K562 (cell line): ENCODE measurements around the gene COL5A1. TPM values are rescaled to one million over a fixed set of nuclear protein-coding genes. Genes with fewer than 3 reads are reported as not detected.

Source experiments
- DACH1 ChIP-seq: fragments of 450-650 bp; IDR thresholded peaks from 2 replicates; pipeline ENCODE4 v1.6.1; 2018; ENCODE audit not compliant: partially characterized antibody
- KAT8 ChIP-seq: fragments of 450-650 bp; IDR thresholded peaks from 2 replicates; pipeline ENCODE4 v1.6.1; 2016; ENCODE audit warnings: low read depth, mild to moderate bottlenecking
- KLF1 ChIP-seq: fragments of 450-650 bp; IDR thresholded peaks from 2 replicates; pipeline ENCODE4 v1.6.1; 2016; ENCODE audit warnings: missing genetic modification characterization, missing compliant biosample characterization
- NBN ChIP-seq: fragments of 450-650 bp; IDR thresholded peaks from 2 replicates; pipeline ENCODE4 v1.6.1; 2016; ENCODE audit warnings: low read depth, mild to moderate bottlenecking
- XRCC5 ChIP-seq: fragments of 200-400 bp; formaldehyde crosslinking; IDR thresholded peaks from 2 replicates; pipeline ENCODE4 v1.6.1; 2017; ENCODE audit warnings: low read depth, mild to moderate bottlenecking, low read length
- ZNF778 ChIP-seq: fragments of 450-650 bp; formaldehyde crosslinking; IDR thresholded peaks from 2 replicates; pipeline ENCODE4 v1.4.0; 2020; ENCODE audit warnings: mild to moderate bottlenecking, moderate library complexity
- polyA plus RNA-seq, 8 experiments: library from polyadenylated mRNA; depleted of rRNA in 4 of 8; stranded (reverse) in 5 of 8; unstranded in 3 of 8; fragments of >200 nt; fragmentation: Nextera tagmentation in 2 of 8; fragmentation: Illumina TruSeq in 1 of 8; extraction: Ambion mirVana in 2 of 8; extraction: Trizol in 1 of 8; gene quantifications; 2 replicates each; pipeline versions ENCODE4 v1.2.1 to v1.2.3, GENCODE V29; 2011 to 2014; ENCODE audit warnings: inconsistent platforms in 1 of 8, missing spikeins in 1 of 8
- total RNA-seq, 7 experiments: library from RNA; depleted of rRNA in 6 of 7; stranded (reverse); fragments of >200 nt in 6 of 7; fragmentation: Illumina TruSeq in 2 of 7; extraction: Trizol in 2 of 7; gene quantifications; 2 replicates each; pipeline versions ENCODE4 v1.2.1 to v1.2.3, GENCODE V29; 2011 to 2021; ENCODE audit warnings: low replicate concordance in 1 of 7
- TF ChIP-seq, protein P1 (sequence below): fragments of 450-650 bp; IDR thresholded peaks from 2 replicates; pipeline ENCODE4 v1.6.1; 2018; ENCODE audit warnings: mild to moderate bottlenecking, low read depth; ENCODE audit not compliant: partially characterized antibody
- TF ChIP-seq, protein P2 (sequence below): fragments of 250-450 bp; sonication (Bioruptor Pico); IDR thresholded peaks from 2 replicates; pipeline ENCODE4 v1.4.0; 2020; ENCODE audit warnings: mild to moderate bottlenecking, moderate library complexity

COL5A1 gene
- total and polyA plus RNA-seq, 9 of the 15 experiments (the other 6 are each of a cell fraction or from before 2014, with no cell fraction given) = under 0.01 to 0.13 (median 0.04) TPM; not detected in 6

DNA sequence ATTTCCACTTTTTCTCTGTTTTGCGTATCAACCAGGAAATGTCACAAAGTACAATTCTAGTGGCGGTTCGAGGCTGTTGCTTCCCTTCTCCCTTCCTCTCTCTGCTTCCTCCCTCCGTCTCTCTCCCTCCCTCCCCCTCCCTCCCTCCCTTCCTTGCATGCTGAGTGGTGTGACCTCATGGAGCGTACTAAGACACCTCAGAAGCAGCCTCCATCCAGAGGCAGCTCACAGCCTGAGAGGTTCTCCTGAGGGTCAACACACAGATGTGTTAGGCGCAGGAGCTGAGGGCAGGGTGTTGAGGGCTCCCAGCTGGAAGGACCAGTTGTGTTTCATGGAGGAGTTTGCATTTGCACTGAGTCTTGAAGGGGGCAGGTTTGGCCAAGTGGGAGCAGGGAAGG, 57.7 kb downstream of the COL5A1 start (continued):
- TF ChIP-seq XRCC5 (no peak), KLF1 (tag) (no peak), DACH1 (no peak), NBN (no peak), ZNF778 (CRISPR knock-in tag) (no peak), KAT8 (no peak)
- TF ChIP-seq, protein P1, sequence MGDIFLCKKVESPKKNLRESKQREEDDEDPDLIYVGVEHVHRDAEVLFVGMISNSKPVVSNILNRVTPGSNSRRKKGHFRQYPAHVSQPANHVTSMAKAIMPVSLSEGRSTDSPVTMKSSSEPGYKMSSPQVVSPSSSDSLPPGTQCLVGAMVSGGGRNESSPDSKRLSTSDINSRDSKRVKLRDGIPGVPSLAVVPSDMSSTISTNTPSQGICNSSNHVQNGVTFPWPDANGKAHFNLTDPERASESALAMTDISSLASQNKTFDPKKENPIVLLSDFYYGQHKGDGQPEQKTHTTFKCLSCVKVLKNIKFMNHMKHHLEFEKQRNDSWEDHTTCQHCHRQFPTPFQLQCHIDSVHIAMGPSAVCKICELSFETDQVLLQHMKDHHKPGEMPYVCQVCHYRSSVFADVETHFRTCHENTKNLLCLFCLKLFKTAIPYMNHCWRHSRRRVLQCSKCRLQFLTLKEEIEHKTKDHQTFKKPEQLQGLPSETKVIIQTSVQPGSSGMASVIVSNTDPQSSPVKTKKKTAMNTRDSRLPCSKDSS = no peak
- TF ChIP-seq, protein P2, sequence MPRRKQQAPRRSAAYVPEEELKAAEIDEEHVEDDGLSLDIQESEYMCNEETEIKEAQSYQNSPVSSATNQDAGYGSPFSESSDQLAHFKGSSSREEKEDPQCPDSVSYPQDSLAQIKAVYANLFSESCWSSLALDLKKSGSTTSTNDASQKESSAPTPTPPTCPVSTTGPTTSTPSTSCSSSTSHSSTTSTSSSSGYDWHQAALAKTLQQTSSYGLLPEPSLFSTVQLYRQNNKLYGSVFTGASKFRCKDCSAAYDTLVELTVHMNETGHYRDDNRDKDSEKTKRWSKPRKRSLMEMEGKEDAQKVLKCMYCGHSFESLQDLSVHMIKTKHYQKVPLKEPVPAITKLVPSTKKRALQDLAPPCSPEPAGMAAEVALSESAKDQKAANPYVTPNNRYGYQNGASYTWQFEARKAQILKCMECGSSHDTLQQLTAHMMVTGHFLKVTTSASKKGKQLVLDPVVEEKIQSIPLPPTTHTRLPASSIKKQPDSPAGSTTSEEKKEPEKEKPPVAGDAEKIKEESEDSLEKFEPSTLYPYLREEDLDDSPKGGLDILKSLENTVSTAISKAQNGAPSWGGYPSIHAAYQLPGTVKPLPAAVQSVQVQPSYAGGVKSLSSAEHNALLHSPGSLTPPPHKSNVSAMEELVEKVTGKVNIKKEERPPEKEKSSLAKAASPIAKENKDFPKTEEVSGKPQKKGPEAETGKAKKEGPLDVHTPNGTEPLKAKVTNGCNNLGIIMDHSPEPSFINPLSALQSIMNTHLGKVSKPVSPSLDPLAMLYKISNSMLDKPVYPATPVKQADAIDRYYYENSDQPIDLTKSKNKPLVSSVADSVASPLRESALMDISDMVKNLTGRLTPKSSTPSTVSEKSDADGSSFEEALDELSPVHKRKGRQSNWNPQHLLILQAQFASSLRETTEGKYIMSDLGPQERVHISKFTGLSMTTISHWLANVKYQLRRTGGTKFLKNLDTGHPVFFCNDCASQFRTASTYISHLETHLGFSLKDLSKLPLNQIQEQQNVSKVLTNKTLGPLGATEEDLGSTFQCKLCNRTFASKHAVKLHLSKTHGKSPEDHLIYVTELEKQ = no peak
